GM23338 (cell line): ENCODE measurements around the gene USP36. TPM values are rescaled to one million over a fixed set of nuclear protein-coding genes. Genes with fewer than 3 reads are reported as not detected.

Source experiments
- ATAC-seq: fragments of 200-7000 bp; cut with Tn5 transposase; 3 replicates; pipeline ENCODE4 v1.9.1; 2020
- DNase-seq: peaks from one replicate; pipeline ENCODE4 v3.0.0-alpha.2; 2015; ENCODE audit warnings: low spot score
- H2AFZ ChIP-seq: fragments of 200-600 bp; sonication (generic); 2 replicates; pipeline ENCODE4 v1.8.0; 2016; ENCODE audit warnings: antibody characterized with exemption, mild to moderate bottlenecking, moderate library complexity
- H3F3A ChIP-seq: fragments of 200-600 bp; sonication (generic); replicated peaks from 2 replicates; pipeline ENCODE4 v1.8.0; 2017; ENCODE audit warnings: antibody characterized with exemption, mixed run types, low read depth
- H3K27ac ChIP-seq: fragments of 200-600 bp; sonication (generic); 2 replicates; pipeline ENCODE4 v1.6.1; 2016; ENCODE audit warnings: low read depth
- H3K27me3 ChIP-seq: fragments of 200-600 bp; sonication (generic); 2 replicates; pipeline ENCODE4 v1.8.0; 2016; ENCODE audit warnings: mild to moderate bottlenecking, mixed run types, moderate library complexity; ENCODE audit not compliant: insufficient read depth
- H3K36me3 ChIP-seq: fragments of 200-600 bp; sonication (generic); 2 replicates; pipeline ENCODE4 v1.8.0; 2016; ENCODE audit warnings: mild to moderate bottlenecking; ENCODE audit not compliant: insufficient read depth
- H3K4me1 ChIP-seq: fragments of 200-600 bp; sonication (generic); 2 replicates; pipeline ENCODE4 v1.8.0; 2016; ENCODE audit warnings: mild to moderate bottlenecking, moderate library complexity; ENCODE audit not compliant: insufficient read depth
- H3K4me2 ChIP-seq: fragments of 200-600 bp; sonication (generic); 2 replicates; pipeline ENCODE4 v1.7.1; 2017; ENCODE audit warnings: mixed run types
- H3K4me3 ChIP-seq: fragments of 200-600 bp; sonication (generic); 2 replicates; pipeline ENCODE4 v1.6.1; 2016; ENCODE audit warnings: mixed run types
- H3K79me2 ChIP-seq: fragments of 200-600 bp; sonication (generic); replicated peaks from 2 replicates; pipeline ENCODE4 v1.8.0; 2017; ENCODE audit warnings: mild to moderate bottlenecking; ENCODE audit not compliant: insufficient read depth
- H3K9me2 ChIP-seq: fragments of 200-600 bp; sonication (generic); 2 replicates; pipeline ENCODE4 v1.8.0; 2017; ENCODE audit not compliant: insufficient read depth
- H4K20me1 ChIP-seq: fragments of 200-600 bp; sonication (generic); replicated peaks from 2 replicates; pipeline ENCODE4 v1.8.0; 2017; ENCODE audit warnings: mild to moderate bottlenecking; ENCODE audit not compliant: insufficient read depth
- H3K27ac Mint-ChIP-seq: 2 replicates; pipeline ENCODE4 v1.8.0; 2020; ENCODE audit warnings: inconsistent platforms, mild to moderate bottlenecking, moderate library complexity, mixed read lengths
- H3K27me3 Mint-ChIP-seq: 3 replicates; pipeline ENCODE4 v1.8.0; 2022; ENCODE audit warnings: low read depth, mild to moderate bottlenecking, moderate library complexity, mixed read lengths, inconsistent platforms; ENCODE audit not compliant: insufficient read depth, poor library complexity
- H3K36me3 Mint-ChIP-seq: 3 replicates; pipeline ENCODE4 v1.8.0; 2021; ENCODE audit warnings: low read depth, mild to moderate bottlenecking, inconsistent platforms, moderate library complexity, mixed read lengths
- H3K4me1 Mint-ChIP-seq: 3 replicates; pipeline ENCODE4 v1.8.0; 2020; ENCODE audit warnings: mild to moderate bottlenecking, inconsistent platforms, mixed read lengths
- H3K4me3 Mint-ChIP-seq: 3 replicates; pipeline ENCODE4 v1.8.0; 2021; ENCODE audit warnings: moderate library complexity, mild to moderate bottlenecking, inconsistent platforms, mixed read lengths
- H3K9me3 Mint-ChIP-seq: 3 replicates; pipeline ENCODE4 v1.8.0; 2020; ENCODE audit warnings: moderate library complexity, mild to moderate bottlenecking, inconsistent platforms, mixed read lengths
- CREB1 ChIP-seq: fragments of 250-450 bp; sonication (Bioruptor Pico); IDR thresholded peaks from 2 replicates; pipeline ENCODE4 v1.5.0; 2020; ENCODE audit warnings: low read depth, mild to moderate bottlenecking, moderate library complexity
- EZH2 ChIP-seq: fragments of 200-600 bp; sonication (generic); IDR thresholded peaks from one replicate; pipeline ENCODE4 v1.8.0; 2017; ENCODE audit warnings: antibody characterized with exemption, mild to moderate bottlenecking, low read depth; ENCODE audit not compliant: unreplicated experiment
- EZH2phosphoT487 ChIP-seq: fragments of 200-600 bp; sonication (generic); IDR thresholded peaks from one replicate; pipeline ENCODE4 v1.8.1; 2018; ENCODE audit warnings: antibody characterized with exemption; ENCODE audit not compliant: unreplicated experiment
- JUNB ChIP-seq: IDR thresholded peaks from one replicate; pipeline ENCODE4 v1.6.1; 2016; ENCODE audit warnings: antibody characterized with exemption; ENCODE audit not compliant: unreplicated experiment
- NANOG ChIP-seq: IDR thresholded peaks from 2 replicates; pipeline ENCODE4 v1.6.1; 2016; ENCODE audit warnings: antibody characterized with exemption, borderline replicate concordance
- POLR2AphosphoS5 ChIP-seq: IDR thresholded peaks from 2 replicates; pipeline ENCODE4 v1.6.1; 2016; ENCODE audit warnings: antibody characterized with exemption, low read depth
- STAT1 ChIP-seq: IDR thresholded peaks from one replicate; pipeline ENCODE4 v1.6.1; 2016; ENCODE audit warnings: antibody characterized with exemption; ENCODE audit not compliant: unreplicated experiment
- ZNF114 ChIP-seq: fragments of 250-450 bp; sonication (Bioruptor Pico); IDR thresholded peaks from 2 replicates; pipeline ENCODE4 v1.5.0; 2020; ENCODE audit warnings: mild to moderate bottlenecking, moderate library complexity
- ZNF331 ChIP-seq: fragments of 250-450 bp; sonication (Bioruptor Pico); IDR thresholded peaks from 2 replicates; pipeline ENCODE4 v1.5.0; 2020; ENCODE audit warnings: low read depth, mild to moderate bottlenecking, moderate library complexity
- polyA plus RNA-seq: library from polyadenylated mRNA; unstranded; fragments of >200 nt; fragmentation: Nextera tagmentation; extraction: Ambion mirVana; gene quantifications from 2 replicates; pipeline ENCODE4 v1.2.1, GENCODE V29; 2016
- total RNA-seq: library from RNA; depleted of rRNA; stranded (reverse); fragments of >200 nt; shearing (Covaris generic); gene quantifications from 2 replicates; pipeline ENCODE4 v1.2.3, GENCODE V29; 2014
- TF ChIP-seq, protein P1 (sequence below): IDR thresholded peaks from 2 replicates; pipeline ENCODE4 v1.6.1; 2016; ENCODE audit warnings: antibody characterized with exemption
- TF ChIP-seq, protein P2 (sequence below): IDR thresholded peaks from one replicate; pipeline ENCODE4 v1.6.1; 2018; ENCODE audit warnings: antibody characterized with exemption; ENCODE audit not compliant: unreplicated experiment
- TF ChIP-seq, protein P3 (sequence below), 2 experiments: fragments of 200-600 bp in 1 of 2; sonication (generic) in 1 of 2; conservative IDR thresholded peaks; 2 replicates each; pipeline versions ENCODE4 v1.5.1 to v1.6.1; 2016 to 2017; ENCODE audit warnings: antibody characterized with exemption in 2 of 2, low read depth in 2 of 2, mild to moderate bottlenecking in 2 of 2, moderate library complexity in 1 of 2
- TF ChIP-seq, protein P4 (sequence below): fragments of 250-450 bp; sonication (Bioruptor Pico); IDR thresholded peaks from 2 replicates; pipeline ENCODE4 v1.5.0; 2020; ENCODE audit warnings: mild to moderate bottlenecking, moderate library complexity

Gene USP36
- total and polyA plus RNA-seq, 2 experiments from 2014 or later: 36.2 to 55.5 TPM

DNA sequence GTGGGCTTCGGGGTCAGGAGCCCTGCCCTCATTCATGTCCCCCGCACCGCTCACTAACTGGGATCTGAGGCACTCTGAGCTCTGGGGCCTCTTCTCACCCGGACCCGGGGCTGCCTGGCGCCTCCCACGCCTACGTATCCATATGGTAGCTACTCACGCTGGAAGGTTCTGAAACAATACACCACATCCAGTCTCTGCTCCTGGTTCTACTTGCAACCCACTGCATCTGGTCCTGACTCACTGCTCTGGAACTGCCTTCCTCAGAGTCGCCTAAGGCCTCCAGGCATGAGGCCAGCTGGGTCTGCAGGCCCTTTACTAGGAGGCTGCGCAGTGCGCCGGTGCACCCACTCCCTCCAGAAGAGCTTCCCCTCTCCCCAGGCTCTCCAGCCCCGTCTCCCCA, 18.1 kb downstream of the USP36 start:
- no peaks in the 10 kb centered on the region for H3K4me1 ChIP-seq
- no peaks in the 10 kb centered on the region; the same call in 2 of the 3 replicates for H3K9me3 Mint-ChIP-seq
- H3K4me2 ChIP-seq: no peak overlapping the region
- peaks cover 8% of the 10 kb centered on the region for H3K79me2 ChIP-seq
- H3K27me3 Mint-ChIP-seq: peaks cover 1% of the 10 kb centered on the region
- peaks cover 34% of the 10 kb centered on the region for H4K20me1 ChIP-seq
- H3K27ac ChIP-seq: no peak overlapping the region
- H3K36me3 ChIP-seq: peaks cover 44% of the 10 kb centered on the region
- no peaks in the 10 kb centered on the region for H3F3A ChIP-seq
- no peak overlapping the region for H2AFZ ChIP-seq
- TF ChIP-seq, protein P1, sequence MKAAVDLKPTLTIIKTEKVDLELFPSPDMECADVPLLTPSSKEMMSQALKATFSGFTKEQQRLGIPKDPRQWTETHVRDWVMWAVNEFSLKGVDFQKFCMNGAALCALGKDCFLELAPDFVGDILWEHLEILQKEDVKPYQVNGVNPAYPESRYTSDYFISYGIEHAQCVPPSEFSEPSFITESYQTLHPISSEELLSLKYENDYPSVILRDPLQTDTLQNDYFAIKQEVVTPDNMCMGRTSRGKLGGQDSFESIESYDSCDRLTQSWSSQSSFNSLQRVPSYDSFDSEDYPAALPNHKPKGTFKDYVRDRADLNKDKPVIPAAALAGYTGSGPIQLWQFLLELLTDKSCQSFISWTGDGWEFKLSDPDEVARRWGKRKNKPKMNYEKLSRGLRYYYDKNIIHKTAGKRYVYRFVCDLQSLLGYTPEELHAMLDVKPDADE: no peak
- TF ChIP-seq, protein P2, sequence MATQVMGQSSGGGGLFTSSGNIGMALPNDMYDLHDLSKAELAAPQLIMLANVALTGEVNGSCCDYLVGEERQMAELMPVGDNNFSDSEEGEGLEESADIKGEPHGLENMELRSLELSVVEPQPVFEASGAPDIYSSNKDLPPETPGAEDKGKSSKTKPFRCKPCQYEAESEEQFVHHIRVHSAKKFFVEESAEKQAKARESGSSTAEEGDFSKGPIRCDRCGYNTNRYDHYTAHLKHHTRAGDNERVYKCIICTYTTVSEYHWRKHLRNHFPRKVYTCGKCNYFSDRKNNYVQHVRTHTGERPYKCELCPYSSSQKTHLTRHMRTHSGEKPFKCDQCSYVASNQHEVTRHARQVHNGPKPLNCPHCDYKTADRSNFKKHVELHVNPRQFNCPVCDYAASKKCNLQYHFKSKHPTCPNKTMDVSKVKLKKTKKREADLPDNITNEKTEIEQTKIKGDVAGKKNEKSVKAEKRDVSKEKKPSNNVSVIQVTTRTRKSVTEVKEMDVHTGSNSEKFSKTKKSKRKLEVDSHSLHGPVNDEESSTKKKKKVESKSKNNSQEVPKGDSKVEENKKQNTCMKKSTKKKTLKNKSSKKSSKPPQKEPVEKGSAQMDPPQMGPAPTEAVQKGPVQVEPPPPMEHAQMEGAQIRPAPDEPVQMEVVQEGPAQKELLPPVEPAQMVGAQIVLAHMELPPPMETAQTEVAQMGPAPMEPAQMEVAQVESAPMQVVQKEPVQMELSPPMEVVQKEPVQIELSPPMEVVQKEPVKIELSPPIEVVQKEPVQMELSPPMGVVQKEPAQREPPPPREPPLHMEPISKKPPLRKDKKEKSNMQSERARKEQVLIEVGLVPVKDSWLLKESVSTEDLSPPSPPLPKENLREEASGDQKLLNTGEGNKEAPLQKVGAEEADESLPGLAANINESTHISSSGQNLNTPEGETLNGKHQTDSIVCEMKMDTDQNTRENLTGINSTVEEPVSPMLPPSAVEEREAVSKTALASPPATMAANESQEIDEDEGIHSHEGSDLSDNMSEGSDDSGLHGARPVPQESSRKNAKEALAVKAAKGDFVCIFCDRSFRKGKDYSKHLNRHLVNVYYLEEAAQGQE: no peak
- TF ChIP-seq, protein P3, sequence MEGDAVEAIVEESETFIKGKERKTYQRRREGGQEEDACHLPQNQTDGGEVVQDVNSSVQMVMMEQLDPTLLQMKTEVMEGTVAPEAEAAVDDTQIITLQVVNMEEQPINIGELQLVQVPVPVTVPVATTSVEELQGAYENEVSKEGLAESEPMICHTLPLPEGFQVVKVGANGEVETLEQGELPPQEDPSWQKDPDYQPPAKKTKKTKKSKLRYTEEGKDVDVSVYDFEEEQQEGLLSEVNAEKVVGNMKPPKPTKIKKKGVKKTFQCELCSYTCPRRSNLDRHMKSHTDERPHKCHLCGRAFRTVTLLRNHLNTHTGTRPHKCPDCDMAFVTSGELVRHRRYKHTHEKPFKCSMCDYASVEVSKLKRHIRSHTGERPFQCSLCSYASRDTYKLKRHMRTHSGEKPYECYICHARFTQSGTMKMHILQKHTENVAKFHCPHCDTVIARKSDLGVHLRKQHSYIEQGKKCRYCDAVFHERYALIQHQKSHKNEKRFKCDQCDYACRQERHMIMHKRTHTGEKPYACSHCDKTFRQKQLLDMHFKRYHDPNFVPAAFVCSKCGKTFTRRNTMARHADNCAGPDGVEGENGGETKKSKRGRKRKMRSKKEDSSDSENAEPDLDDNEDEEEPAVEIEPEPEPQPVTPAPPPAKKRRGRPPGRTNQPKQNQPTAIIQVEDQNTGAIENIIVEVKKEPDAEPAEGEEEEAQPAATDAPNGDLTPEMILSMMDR (conservative IDR thresholded peaks at IDR 0.05; ENCODE audit: low read depth in 2 of 2): no peak
- TF ChIP-seq EZH2 (no peak), POLR2AphosphoS5 (no peak), ZNF331 (CRISPR knock-in tag) (no peak), CREB1 (CRISPR knock-in tag) (no peak), EZH2phosphoT487 (no peak), ZNF114 (no peak), JUNB (no peak), NANOG (no peak), STAT1 (no peak)
- TF ChIP-seq, protein P4, sequence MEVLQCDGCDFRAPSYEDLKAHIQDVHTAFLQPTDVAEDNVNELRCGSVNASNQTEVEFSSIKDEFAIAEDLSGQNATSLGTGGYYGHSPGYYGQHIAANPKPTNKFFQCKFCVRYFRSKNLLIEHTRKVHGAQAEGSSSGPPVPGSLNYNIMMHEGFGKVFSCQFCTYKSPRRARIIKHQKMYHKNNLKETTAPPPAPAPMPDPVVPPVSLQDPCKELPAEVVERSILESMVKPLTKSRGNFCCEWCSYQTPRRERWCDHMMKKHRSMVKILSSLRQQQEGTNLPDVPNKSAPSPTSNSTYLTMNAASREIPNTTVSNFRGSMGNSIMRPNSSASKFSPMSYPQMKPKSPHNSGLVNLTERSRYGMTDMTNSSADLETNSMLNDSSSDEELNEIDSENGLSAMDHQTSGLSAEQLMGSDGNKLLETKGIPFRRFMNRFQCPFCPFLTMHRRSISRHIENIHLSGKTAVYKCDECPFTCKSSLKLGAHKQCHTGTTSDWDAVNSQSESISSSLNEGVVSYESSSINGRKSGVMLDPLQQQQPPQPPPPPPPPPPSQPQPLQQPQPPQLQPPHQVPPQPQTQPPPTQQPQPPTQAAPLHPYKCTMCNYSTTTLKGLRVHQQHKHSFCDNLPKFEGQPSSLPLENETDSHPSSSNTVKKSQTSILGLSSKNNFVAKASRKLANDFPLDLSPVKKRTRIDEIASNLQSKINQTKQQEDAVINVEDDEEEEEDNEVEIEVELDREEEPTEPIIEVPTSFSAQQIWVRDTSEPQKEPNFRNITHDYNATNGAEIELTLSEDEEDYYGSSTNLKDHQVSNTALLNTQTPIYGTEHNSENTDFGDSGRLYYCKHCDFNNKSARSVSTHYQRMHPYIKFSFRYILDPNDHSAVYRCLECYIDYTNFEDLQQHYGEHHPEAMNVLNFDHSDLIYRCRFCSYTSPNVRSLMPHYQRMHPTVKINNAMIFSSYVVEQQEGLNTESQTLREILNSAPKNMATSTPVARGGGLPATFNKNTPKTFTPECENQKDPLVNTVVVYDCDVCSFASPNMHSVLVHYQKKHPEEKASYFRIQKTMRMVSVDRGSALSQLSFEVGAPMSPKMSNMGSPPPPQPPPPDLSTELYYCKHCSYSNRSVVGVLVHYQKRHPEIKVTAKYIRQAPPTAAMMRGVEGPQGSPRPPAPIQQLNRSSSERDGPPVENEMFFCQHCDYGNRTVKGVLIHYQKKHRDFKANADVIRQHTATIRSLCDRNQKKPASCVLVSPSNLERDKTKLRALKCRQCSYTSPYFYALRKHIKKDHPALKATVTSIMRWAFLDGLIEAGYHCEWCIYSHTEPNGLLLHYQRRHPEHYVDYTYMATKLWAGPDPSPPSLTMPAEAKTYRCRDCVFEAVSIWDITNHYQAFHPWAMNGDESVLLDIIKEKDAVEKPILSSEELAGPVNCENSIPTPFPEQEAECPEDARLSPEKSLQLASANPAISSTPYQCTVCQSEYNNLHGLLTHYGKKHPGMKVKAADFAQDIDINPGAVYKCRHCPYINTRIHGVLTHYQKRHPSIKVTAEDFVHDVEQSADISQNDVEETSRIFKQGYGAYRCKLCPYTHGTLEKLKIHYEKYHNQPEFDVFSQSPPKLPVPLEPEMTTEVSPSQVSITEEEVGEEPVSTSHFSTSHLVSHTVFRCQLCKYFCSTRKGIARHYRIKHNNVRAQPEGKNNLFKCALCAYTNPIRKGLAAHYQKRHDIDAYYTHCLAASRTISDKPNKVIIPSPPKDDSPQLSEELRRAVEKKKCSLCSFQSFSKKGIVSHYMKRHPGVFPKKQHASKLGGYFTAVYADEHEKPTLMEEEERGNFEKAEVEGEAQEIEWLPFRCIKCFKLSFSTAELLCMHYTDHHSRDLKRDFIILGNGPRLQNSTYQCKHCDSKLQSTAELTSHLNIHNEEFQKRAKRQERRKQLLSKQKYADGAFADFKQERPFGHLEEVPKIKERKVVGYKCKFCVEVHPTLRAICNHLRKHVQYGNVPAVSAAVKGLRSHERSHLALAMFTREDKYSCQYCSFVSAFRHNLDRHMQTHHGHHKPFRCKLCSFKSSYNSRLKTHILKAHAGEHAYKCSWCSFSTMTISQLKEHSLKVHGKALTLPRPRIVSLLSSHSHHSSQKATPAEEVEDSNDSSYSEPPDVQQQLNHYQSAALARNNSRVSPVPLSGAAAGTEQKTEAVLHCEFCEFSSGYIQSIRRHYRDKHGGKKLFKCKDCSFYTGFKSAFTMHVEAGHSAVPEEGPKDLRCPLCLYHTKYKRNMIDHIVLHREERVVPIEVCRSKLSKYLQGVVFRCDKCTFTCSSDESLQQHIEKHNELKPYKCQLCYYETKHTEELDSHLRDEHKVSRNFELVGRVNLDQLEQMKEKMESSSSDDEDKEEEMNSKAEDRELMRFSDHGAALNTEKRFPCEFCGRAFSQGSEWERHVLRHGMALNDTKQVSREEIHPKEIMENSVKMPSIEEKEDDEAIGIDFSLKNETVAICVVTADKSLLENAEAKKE (CRISPR knock-in tag): no peak
- no peaks in the 10 kb centered on the region for H3K9me2 ChIP-seq
- no peak for DNase-seq
- peaks cover 92% of the 10 kb centered on the region for H3K36me3 Mint-ChIP-seq
- no peaks in the 10 kb centered on the region for H3K4me1 Mint-ChIP-seq
- ATAC-seq: no peak
- H3K27ac Mint-ChIP-seq: no peak overlapping the region
- H3K27me3 ChIP-seq: no peaks in the 10 kb centered on the region
- H3K4me3 ChIP-seq: no peak overlapping the region
- no peak overlapping the region for H3K4me3 Mint-ChIP-seq
